PC-3 (cell line): Measurements from ENCODE around the gene ANKS1B. TPM values are rescaled to one million over a fixed set of nuclear protein-coding genes. Genes with fewer than 3 reads are reported as not detected.

ENCODE experiments used
- ATAC-seq: fragments of 200-7000 bp; cut with Tn5 transposase; 2 replicates; pipeline ENCODE4 v1.9.1; 2020; ENCODE audit warnings: mild to moderate bottlenecking, moderate library complexity
- BruUV-seq: library from RNA; stranded (reverse); fragments of 400-500 nt; replicated peaks from 2 replicates; lab custom pipeline; 2021; lab: Mats Ljungman, UMichigan
- CTCF ChIA-PET: fragments of 300-600 bp; sonication (Branson Sonifier 250); formaldehyde crosslinking; loops from one replicate; lab custom pipeline; 2022; ENCODE audit warnings: antibody characterized with exemption; lab: Charles Lee
- POLR2A ChIA-PET: fragments of 300-600 bp; sonication (Branson Sonifier 250); formaldehyde crosslinking; loops from one replicate; lab custom pipeline; 2022; ENCODE audit warnings: antibody characterized with exemption; ENCODE audit not compliant: unreplicated experiment; lab: Charles Lee
- DNase-seq: peaks from one replicate; pipeline ENCODE4 v3.0.0-alpha.2; 2015
- H2AFZ ChIP-seq: fragments of 300-600 bp; sonication (generic); 2 replicates; pipeline ENCODE4 v1.6.0; 2016; ENCODE audit warnings: antibody characterized with exemption, low read length
- H3F3A ChIP-seq: fragments of 300-600 bp; sonication (generic); one replicate; pipeline ENCODE4 v1.6.0; 2017; ENCODE audit warnings: antibody characterized with exemption, low read length, control low read depth, mild to moderate bottlenecking; ENCODE audit not compliant: unreplicated experiment
- H3K27ac ChIP-seq: fragments of 300-600 bp; sonication (generic); 2 replicates; pipeline ENCODE4 v1.5.1; 2016; ENCODE audit warnings: mild to moderate bottlenecking, low read length
- H3K27me3 ChIP-seq: fragments of 300-600 bp; sonication (generic); 2 replicates; pipeline ENCODE4 v1.6.1; 2016; ENCODE audit warnings: low read length, mixed read lengths
- H3K36me3 ChIP-seq: fragments of 300-600 bp; sonication (generic); 2 replicates; pipeline ENCODE4 v1.6.1; 2016; ENCODE audit warnings: low read depth, mixed run types, low read length, mixed read lengths
- H3K4me1 ChIP-seq: fragments of 300-600 bp; sonication (generic); 2 replicates; pipeline ENCODE4 v1.5.1; 2016; ENCODE audit warnings: low read length; ENCODE audit not compliant: insufficient read depth
- H3K4me2 ChIP-seq: fragments of 300-600 bp; sonication (generic); 2 replicates; pipeline ENCODE4 v1.6.0; 2016; ENCODE audit warnings: low read length
- H3K4me3 ChIP-seq: fragments of 300-600 bp; sonication (generic); 2 replicates; pipeline ENCODE4 v1.5.1; 2016; ENCODE audit warnings: mild to moderate bottlenecking, low read length, mixed read lengths
- H3K79me2 ChIP-seq: fragments of 300-600 bp; sonication (generic); 2 replicates; pipeline ENCODE4 v1.6.1; 2017; ENCODE audit warnings: low read length, mixed read lengths
- H3K9ac ChIP-seq: fragments of 300-600 bp; sonication (generic); 2 replicates; pipeline ENCODE4 v1.6.0; 2016; ENCODE audit warnings: mild to moderate bottlenecking, low read length
- H3K9me2 ChIP-seq: fragments of 300-600 bp; sonication (generic); replicated peaks from 2 replicates; pipeline ENCODE4 v1.6.1; 2016; ENCODE audit warnings: mixed run types, low read length, mixed read lengths
- H3K9me3 ChIP-seq: fragments of 300-600 bp; sonication (generic); 2 replicates; pipeline ENCODE4 v1.6.1; 2016; ENCODE audit warnings: low read length, mixed read lengths
- H4K20me1 ChIP-seq: fragments of 300-600 bp; sonication (generic); 2 replicates; pipeline ENCODE4 v1.6.1; 2016; ENCODE audit warnings: low read length, mixed read lengths
- EZH2 ChIP-seq: fragments of 300-600 bp; sonication (generic); IDR thresholded peaks from one replicate; pipeline ENCODE4 v1.6.1; 2017; ENCODE audit warnings: antibody characterized with exemption, mild to moderate bottlenecking, low read length; ENCODE audit not compliant: unreplicated experiment
- EZH2phosphoT487 ChIP-seq: fragments of 300-600 bp; sonication (generic); IDR thresholded peaks from 2 replicates; pipeline ENCODE4 v1.6.1; 2018; ENCODE audit warnings: mild to moderate bottlenecking, antibody characterized with exemption, low read length, borderline replicate concordance
- intact Hi-C: fragments of 100-400 bp; cut with micrococcal nuclease; formaldehyde crosslinking; loops from 2 replicates; pipeline ENCODE4 v1.9.0; 2023
- total RNA-seq: library from RNA; depleted of rRNA; stranded (reverse); fragments of >200 nt; gene quantifications from 2 replicates; pipeline ENCODE4 v1.2.3, GENCODE V29; 2014
- TF ChIP-seq, protein P1 (sequence below): fragments of 300-600 bp; sonication (generic); conservative IDR thresholded peaks from 2 replicates; pipeline ENCODE4 v1.5.1; 2017; ENCODE audit warnings: antibody characterized with exemption, low read depth, mild to moderate bottlenecking, low read length

Gene ANKS1B
- total RNA-seq, 1 experiment from 2014 or later: 0.07 TPM

DNA sequence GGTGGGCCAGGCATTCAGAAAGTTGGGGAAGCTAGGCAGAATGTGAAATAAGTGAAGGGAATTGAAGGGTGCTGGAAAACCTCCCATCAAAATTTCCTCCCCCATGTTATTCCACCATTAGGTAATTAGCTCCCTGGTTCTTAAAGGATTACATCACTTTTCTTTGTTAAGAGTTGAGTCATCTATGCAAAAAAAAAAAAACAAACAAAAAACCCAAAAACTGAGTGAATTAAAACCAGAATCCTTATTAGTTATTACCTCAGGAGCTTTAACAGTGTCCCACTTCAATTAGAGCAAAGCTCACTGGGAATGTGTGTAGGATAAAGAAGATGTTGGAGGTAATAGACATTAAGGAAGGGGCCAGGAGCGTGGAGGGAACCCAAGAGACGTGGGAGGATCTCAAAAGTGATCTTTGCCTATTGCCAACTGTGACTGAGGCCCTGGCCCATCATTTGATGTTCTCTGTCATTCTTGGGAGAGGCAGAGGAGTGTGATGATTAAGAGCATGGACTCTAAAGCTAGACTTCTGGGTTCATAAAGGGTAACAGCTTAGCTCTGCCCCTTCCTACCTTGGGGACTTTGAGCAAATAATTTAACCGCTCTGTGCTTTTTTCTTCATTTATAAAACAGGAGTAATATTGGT is 975.0 kb downstream of the ANKS1B start:
- Histone ChIP-seq H3K4me1 (no peaks in the 10 kb centered on the region), H3K9me3 (no peaks in the 10 kb centered on the region), H3K27me3 (peaks cover 11% of the 10 kb centered on the region; the same call in 1 of the 2 replicates), H3F3A (no peaks in the 10 kb centered on the region), H4K20me1 (no peaks in the 10 kb centered on the region), H3K27ac (no peak overlapping the region), H3K9me2 (no peaks in the 10 kb centered on the region), H2AFZ (no peak overlapping the region), H3K4me2 (no peak overlapping the region), H3K4me3 (no peak overlapping the region), H3K9ac (no peak overlapping the region), H3K79me2 (no peaks in the 10 kb centered on the region), H3K36me3 (no peaks in the 10 kb centered on the region)
- no peak for DNase-seq
- TF ChIP-seq EZH2 (no peak), EZH2phosphoT487 (no peak)
- TF ChIP-seq, protein P1, sequence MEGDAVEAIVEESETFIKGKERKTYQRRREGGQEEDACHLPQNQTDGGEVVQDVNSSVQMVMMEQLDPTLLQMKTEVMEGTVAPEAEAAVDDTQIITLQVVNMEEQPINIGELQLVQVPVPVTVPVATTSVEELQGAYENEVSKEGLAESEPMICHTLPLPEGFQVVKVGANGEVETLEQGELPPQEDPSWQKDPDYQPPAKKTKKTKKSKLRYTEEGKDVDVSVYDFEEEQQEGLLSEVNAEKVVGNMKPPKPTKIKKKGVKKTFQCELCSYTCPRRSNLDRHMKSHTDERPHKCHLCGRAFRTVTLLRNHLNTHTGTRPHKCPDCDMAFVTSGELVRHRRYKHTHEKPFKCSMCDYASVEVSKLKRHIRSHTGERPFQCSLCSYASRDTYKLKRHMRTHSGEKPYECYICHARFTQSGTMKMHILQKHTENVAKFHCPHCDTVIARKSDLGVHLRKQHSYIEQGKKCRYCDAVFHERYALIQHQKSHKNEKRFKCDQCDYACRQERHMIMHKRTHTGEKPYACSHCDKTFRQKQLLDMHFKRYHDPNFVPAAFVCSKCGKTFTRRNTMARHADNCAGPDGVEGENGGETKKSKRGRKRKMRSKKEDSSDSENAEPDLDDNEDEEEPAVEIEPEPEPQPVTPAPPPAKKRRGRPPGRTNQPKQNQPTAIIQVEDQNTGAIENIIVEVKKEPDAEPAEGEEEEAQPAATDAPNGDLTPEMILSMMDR: no peak
- ChIA-PET POLR2A (no interaction called here), CTCF (no interaction called here)
- ATAC-seq: no peak
- intact Hi-C loops: no loop called here
- no TSS peak for BruUV-seq

DNA sequence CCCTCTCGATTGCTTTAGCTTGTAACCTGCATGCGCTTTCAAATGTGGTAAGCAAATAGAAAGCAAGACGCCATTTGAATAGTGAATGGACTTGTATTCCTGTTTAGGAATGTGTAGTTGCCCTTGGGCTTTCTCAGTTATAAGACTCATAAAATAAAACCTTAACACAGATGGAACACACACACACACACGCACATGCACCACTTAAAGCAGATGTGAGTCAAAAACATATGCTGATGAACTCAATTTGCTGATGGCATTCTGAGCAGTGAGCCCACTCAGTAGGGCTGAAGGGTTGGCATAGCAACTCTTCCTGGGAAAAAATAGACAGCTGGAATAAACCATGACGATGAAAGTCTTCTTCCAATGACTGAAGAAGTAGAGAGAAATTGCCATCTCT is 979.1 kb downstream of the ANKS1B start:
- Histone ChIP-seq H3K4me3 (no peak overlapping the region), H3K9ac (no peak overlapping the region), H2AFZ (no peak overlapping the region), H3F3A (no peaks in the 10 kb centered on the region), H3K9me2 (no peaks in the 10 kb centered on the region), H3K79me2 (no peaks in the 10 kb centered on the region), H3K4me2 (no peak overlapping the region), H3K9me3 (no peaks in the 10 kb centered on the region), H4K20me1 (no peaks in the 10 kb centered on the region), H3K27ac (no peak overlapping the region), H3K36me3 (no peaks in the 10 kb centered on the region), H3K27me3 (peaks cover 38% of the 10 kb centered on the region), H3K4me1 (no peaks in the 10 kb centered on the region)
- POLR2A ChIA-PET: no interaction called here
- no TSS peak for BruUV-seq
- ATAC-seq (no peak), DNase-seq (no peak)
- intact Hi-C loops: no loop called here
- TF ChIP-seq EZH2phosphoT487 (no peak), EZH2 (no peak)
- TF ChIP-seq, protein P1: no peak
- CTCF ChIA-PET: no interaction called here

DNA sequence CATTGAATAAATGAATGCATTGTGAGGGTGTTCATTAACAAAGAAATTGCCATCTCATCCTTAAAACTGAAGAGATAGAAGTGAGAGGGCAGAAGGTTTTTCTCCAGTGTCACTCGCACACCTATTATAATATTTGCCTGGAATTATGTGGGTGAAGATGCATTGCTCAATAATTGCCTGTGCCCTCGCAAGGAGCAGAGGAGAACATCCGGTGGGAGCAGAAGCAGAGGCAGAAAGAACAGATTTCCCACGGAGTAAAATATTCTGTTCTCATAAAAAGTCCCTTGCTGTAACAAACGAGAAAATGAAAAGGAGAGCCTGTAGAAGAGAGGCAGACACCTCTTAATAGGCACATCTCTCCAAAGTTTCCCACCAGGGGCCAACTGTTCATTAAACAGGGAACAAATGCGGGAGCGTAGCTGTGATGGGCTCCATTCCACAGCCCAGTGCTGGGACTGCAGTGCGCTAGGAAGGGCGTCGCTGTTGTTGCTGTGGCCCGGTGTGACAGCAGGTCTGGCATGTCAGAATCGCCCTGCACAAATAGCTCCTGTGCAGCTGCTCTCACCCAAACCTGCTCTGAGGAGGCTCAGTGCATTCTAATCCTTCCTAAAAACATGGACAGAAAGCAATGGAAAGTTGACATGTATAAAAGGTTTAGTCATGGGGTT is 979.8 kb downstream of the ANKS1B start:
- no peaks in the 10 kb centered on the region for H3K9me3 ChIP-seq
- ATAC-seq: no peak
- no peaks in the 10 kb centered on the region for H3F3A ChIP-seq
- TF ChIP-seq EZH2: no peak
- TF ChIP-seq, protein P1: no peak
- TF ChIP-seq EZH2phosphoT487: no peak
- H3K4me3 ChIP-seq: no peak overlapping the region
- H3K27me3 ChIP-seq: peaks cover 38% of the 10 kb centered on the region
- no peak overlapping the region for H3K4me2 ChIP-seq
- no peak overlapping the region for H3K27ac ChIP-seq
- H4K20me1 ChIP-seq: no peaks in the 10 kb centered on the region
- no peaks in the 10 kb centered on the region for H3K4me1 ChIP-seq
- H3K79me2 ChIP-seq: no peaks in the 10 kb centered on the region
- intact Hi-C loops: no loop called here
- CTCF ChIA-PET: no interaction called here
- H3K9ac ChIP-seq: no peak overlapping the region
- H3K9me2 ChIP-seq: no peaks in the 10 kb centered on the region
- no TSS peak for BruUV-seq
- H3K36me3 ChIP-seq: no peaks in the 10 kb centered on the region
- no peak for DNase-seq
- POLR2A ChIA-PET: no interaction called here
- H2AFZ ChIP-seq: no peak overlapping the region
